ENCODE measurements around the gene HS3ST6. TPM values are rescaled to one million over a fixed set of nuclear protein-coding genes. Genes with fewer than 3 reads are reported as not detected.

The HS3ST6 gene
- total and polyA plus RNA-seq, 3 donors from 2014 or later: 0.34 to 1.6 (median 0.94) TPM

DNA sequence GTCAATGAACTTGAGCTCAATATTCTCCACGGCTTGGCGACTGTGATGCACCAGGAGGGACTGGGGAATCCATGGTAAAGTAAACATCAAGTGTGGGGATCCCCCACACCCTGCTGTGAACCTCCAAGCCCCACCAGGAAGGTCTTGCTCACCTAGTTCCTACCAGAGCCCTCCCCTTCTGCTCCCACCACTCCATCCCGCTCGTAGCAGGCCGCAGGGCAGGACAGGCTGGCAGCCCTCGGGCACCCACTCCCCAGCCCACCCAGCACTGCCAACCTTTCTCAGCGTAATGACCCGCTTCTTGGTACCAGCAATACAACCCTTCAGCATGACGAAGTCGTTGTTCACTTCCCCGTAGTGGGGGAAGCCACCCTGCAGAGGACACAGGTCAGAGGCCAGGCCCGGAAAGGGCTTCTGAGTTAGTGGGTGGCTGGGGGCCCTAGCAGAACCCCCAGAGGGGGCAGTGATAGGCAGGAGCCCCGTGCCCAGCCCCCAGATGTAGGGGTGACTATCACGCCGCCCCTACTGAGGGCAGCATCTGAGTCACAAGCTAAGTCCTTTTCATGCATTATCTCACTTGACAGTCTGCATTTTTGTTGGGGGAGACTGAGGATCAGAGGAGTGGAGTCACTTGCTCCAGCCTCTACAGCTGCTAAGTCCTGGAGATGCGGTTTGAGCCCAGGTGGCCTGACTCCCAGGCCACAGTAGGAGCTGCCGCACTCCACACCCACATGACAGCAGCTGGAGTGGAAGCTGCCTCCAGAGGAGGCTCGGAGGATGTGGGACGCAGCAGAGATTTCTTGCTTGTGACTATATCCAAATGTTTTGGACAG lies 27.6 kb upstream of the HS3ST6 start:
- no peak for TF ChIP-seq POLR2A (IDR thresholded peaks at IDR 0.05)
- TF ChIP-seq, protein P1, sequence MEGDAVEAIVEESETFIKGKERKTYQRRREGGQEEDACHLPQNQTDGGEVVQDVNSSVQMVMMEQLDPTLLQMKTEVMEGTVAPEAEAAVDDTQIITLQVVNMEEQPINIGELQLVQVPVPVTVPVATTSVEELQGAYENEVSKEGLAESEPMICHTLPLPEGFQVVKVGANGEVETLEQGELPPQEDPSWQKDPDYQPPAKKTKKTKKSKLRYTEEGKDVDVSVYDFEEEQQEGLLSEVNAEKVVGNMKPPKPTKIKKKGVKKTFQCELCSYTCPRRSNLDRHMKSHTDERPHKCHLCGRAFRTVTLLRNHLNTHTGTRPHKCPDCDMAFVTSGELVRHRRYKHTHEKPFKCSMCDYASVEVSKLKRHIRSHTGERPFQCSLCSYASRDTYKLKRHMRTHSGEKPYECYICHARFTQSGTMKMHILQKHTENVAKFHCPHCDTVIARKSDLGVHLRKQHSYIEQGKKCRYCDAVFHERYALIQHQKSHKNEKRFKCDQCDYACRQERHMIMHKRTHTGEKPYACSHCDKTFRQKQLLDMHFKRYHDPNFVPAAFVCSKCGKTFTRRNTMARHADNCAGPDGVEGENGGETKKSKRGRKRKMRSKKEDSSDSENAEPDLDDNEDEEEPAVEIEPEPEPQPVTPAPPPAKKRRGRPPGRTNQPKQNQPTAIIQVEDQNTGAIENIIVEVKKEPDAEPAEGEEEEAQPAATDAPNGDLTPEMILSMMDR (IDR thresholded peaks at IDR 0.05): no peak
- Histone ChIP-seq H3K9me3 (no peaks in the 10 kb centered on the region), H3K4me3 (no peak overlapping the region), H3K36me3 (ENCODE audit: low read depth, missing control alignments) (no peaks in the 10 kb centered on the region), H3K27ac (no peak overlapping the region), H3K27me3 (no peaks in the 10 kb centered on the region), H3K4me1 (peaks cover 16% of the 10 kb centered on the region)
- intact Hi-C loops (cut with DNase I; ENCODE audit: low total_unique reads): no loop called here
- no peak for DNase-seq
- WGBS, 2 donors: 83 to 91% methylated on average over 12 to 19 of the region's 19 CpGs

- intact Hi-C loops (cut with DNase I; ENCODE audit: low total_unique reads): no loop called here
- Histone ChIP-seq H3K9me3 (no peaks in the 10 kb centered on the region), H3K4me3 (no peak overlapping the region), H3K36me3 (ENCODE audit: low read depth, missing control alignments) (no peaks in the 10 kb centered on the region), H3K27ac (no peak overlapping the region), H3K27me3 (no peaks in the 10 kb centered on the region), H3K4me1 (peaks cover 16% of the 10 kb centered on the region)
- 83 to 90% methylated on average over 17 to 21 of the region's 21 CpGs for WGBS, 2 donors
- no peak for DNase-seq
- TF ChIP-seq, protein P1 (IDR thresholded peaks at IDR 0.05): no peak
- TF ChIP-seq POLR2A (IDR thresholded peaks at IDR 0.05): no peak
These were observed 26.5 kb upstream of the HS3ST6 start for GRCh38 chr16:1944612-1945199.

- Histone ChIP-seq H3K4me1 (peaks cover 16% of the 10 kb centered on the region), H3K27me3 (no peaks in the 10 kb centered on the region), H3K27ac (peak within 1 kb of the TSS; percentile 46 to 64), H3K36me3 (ENCODE audit: low read depth, missing control alignments) (no peaks in the 10 kb centered on the region), H3K9me3 (no peaks in the 10 kb centered on the region), H3K4me3 (peak within 1 kb of the TSS; percentile 85 to 89)
- 1 to 3% methylated on average over 11 to 76 of the region's 77 CpGs for WGBS, 2 donors
- intact Hi-C loops (cut with DNase I; ENCODE audit: low total_unique reads): no loop called here
- DNase-seq: peak; percentile 100
- TF ChIP-seq, protein P1 (IDR thresholded peaks at IDR 0.05): no peak
- TF ChIP-seq POLR2A (IDR thresholded peaks at IDR 0.05): peak; percentile 23
These were observed 24.9 kb upstream of the HS3ST6 start, which contains the start of gene MSRB1 for GRCh38 chr16:1942810-1943726. Gene MSRB1 (minus strand): TSS chr16:1943199. CDS start chr16:1943156, 43 bp downstream.

DNA sequence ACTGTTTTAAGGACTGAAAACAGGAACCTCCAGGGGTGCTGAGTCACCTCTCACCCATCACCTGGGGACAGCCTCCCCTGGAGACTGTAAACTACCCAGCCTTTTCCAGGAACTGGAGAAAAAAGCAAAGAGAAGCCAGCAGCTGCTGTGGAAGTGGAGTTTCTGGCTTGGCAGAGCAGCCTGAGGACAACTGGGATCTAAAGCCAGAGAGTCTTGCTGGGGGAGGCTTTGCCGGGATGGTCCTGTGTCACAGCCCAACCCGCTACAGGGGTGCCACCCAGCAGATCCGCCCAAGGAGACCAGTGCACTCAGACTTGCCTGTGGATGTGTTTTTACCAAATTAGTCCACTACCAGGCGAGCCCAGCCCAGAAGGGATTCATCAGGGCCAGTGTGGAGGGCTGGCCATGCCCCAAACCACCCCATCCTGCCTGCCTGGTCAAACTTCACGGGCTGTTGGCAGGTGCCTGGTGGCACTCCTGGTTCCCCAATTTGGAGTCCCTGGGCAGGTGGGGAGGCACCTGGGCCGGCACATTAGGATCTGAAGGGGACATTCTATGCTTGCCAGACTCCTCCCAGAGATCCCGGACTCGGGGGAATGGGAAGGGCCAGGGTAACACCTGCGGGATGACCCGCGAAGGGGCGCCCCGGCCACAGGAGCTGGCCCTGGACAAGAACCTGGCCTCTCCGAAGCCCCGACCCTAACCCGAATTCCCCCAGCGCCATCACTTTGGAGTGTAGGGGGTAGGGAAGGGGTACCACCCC lies 24.0 kb upstream of the HS3ST6 start:
- no peak for DNase-seq
- peak overlapping the region; percentile 85 to 89 for H3K4me3 ChIP-seq

More for the DNA sequence above, 24.0 kb upstream of the HS3ST6 start:
- intact Hi-C loops (cut with DNase I; ENCODE audit: low total_unique reads): no loop called here
- H3K9me3 ChIP-seq: no peaks in the 10 kb centered on the region
- peak overlapping the region in 1 of 2 donors; percentile 64 for H3K27ac ChIP-seq
- TF ChIP-seq, protein P1 (IDR thresholded peaks at IDR 0.05): no peak
- no peak for TF ChIP-seq POLR2A (IDR thresholded peaks at IDR 0.05)
- WGBS, 2 donors: 15 to 19% methylated on average over 13 to 17 of the region's 17 CpGs
- H3K36me3 ChIP-seq (ENCODE audit: low read depth, missing control alignments): no peaks in the 10 kb centered on the region
- no peaks in the 10 kb centered on the region for H3K27me3 ChIP-seq
- peaks cover 16% of the 10 kb centered on the region for H3K4me1 ChIP-seq
